Thymus (tissue), 11 donors: ENCODE results near the gene CEP126. TPM values are rescaled to one million over a fixed set of nuclear protein-coding genes. Genes with fewer than 3 reads are reported as not detected.

Experiments
- DNase-seq, 9 donors: peaks; one replicate each; pipeline ENCODE4 v3.0.0-alpha.2; 2013; ENCODE audit warnings: low spot score in 9 of 9, low read depth in 6 of 9, missing footprints in 1 of 9
- H3K27ac ChIP-seq, 2 donors: one replicate each; pipeline ENCODE4 v1.5.1; 2013; ENCODE audit warnings: control low read depth in 1 of 2, low read depth in 1 of 2, low read length in 1 of 2, mild to moderate bottlenecking in 1 of 2, moderate library complexity in 1 of 2
- H3K27me3 ChIP-seq, 2 donors: one replicate each; pipeline ENCODE4 v1.5.1; 2013; ENCODE audit warnings: low read length in 1 of 2; ENCODE audit not compliant: control insufficient read depth in 2 of 2, insufficient read depth in 1 of 2
- H3K36me3 ChIP-seq, 2 donors: one replicate each; pipeline ENCODE4 v1.5.1; 2013; ENCODE audit warnings: low read length in 1 of 2, mild to moderate bottlenecking in 1 of 2, moderate library complexity in 1 of 2; ENCODE audit not compliant: control insufficient read depth in 2 of 2, insufficient read depth in 2 of 2
- H3K4me1 ChIP-seq, 2 donors: one replicate each; pipeline ENCODE4 v1.5.1; 2013; ENCODE audit warnings: low read length in 2 of 2; ENCODE audit not compliant: control insufficient read depth in 2 of 2, insufficient read depth in 2 of 2
- H3K4me3 ChIP-seq, 2 donors: one replicate each; pipeline ENCODE4 v1.5.1; 2013; ENCODE audit warnings: low read length in 2 of 2, control low read depth in 1 of 2, mild to moderate bottlenecking in 1 of 2
- H3K9me3 ChIP-seq, 2 donors: one replicate each; pipeline ENCODE4 v1.5.1; 2013; ENCODE audit warnings: low read length in 1 of 2, mild to moderate bottlenecking in 1 of 2; ENCODE audit not compliant: control insufficient read depth in 2 of 2, insufficient read depth in 1 of 2
- WGBS: extraction: QIAGEN DNeasy Blood & Tissue Kit; methylation state at CpG from one replicate; pipeline ENCODE4 v1.1.7; 2013; 5-methylcytosine and 5-hydroxymethylcytosine counted together
- polyA plus RNA-seq: library from polyadenylated mRNA; stranded (reverse); fragments of 200-250 nt; gene quantifications from one replicate; pipeline ENCODE4 v1.2.3, GENCODE V29; 2013
- total RNA-seq: library from RNA; stranded (reverse); fragments of 120-200 nt; gene quantifications from one replicate; pipeline ENCODE4 v1.2.4, GENCODE V29; 2013
- donor health status: healthy.

Gene CEP126
- total and polyA plus RNA-seq, 2 donors: 0.42 to 6.7 TPM

- no peaks in the 10 kb centered on the region for H3K9me3 ChIP-seq
- no peaks in the 10 kb centered on the region for H3K36me3 ChIP-seq
- DNase-seq: no peak
- WGBS: 96% methylated on average over 4 of the region's 4 CpGs
- H3K27me3 ChIP-seq: no peaks in the 10 kb centered on the region
- H3K4me3 ChIP-seq: no peak overlapping the region
- H3K4me1 ChIP-seq: no peaks in the 10 kb centered on the region
- H3K27ac ChIP-seq: no peak overlapping the region
These were observed 29.2 kb upstream of the CEP126 start for GRCh38 chr11:101885631-101886030.

GRCh38 chr11:101889767-101890166 is 25.0 kb upstream of the CEP126 start:
- Histone ChIP-seq H3K36me3 (no peaks in the 10 kb centered on the region), H3K4me3 (no peak overlapping the region), H3K4me1 (no peaks in the 10 kb centered on the region), H3K9me3 (no peaks in the 10 kb centered on the region), H3K27me3 (no peaks in the 10 kb centered on the region), H3K27ac (no peak overlapping the region)
- WGBS: 93% methylated on average over 4 of the region's 4 CpGs
- no peak for DNase-seq

GRCh38 chr11:101894505-101894904 is 20.3 kb upstream of the CEP126 start:
- Histone ChIP-seq H3K4me3 (no peak overlapping the region), H3K27ac (no peak overlapping the region), H3K9me3 (no peaks in the 10 kb centered on the region), H3K27me3 (no peaks in the 10 kb centered on the region), H3K36me3 (no peaks in the 10 kb centered on the region), H3K4me1 (no peaks in the 10 kb centered on the region)
- 93% methylated on average over 1 of the region's 1 CpG for WGBS
- no peak for DNase-seq

GRCh38 chr11:101907815-101908214 is 7.0 kb upstream of the CEP126 start:
- no peak overlapping the region for H3K27ac ChIP-seq
- no peaks in the 10 kb centered on the region for H3K27me3 ChIP-seq
- H3K9me3 ChIP-seq: no peaks in the 10 kb centered on the region
- no peaks in the 10 kb centered on the region for H3K36me3 ChIP-seq
- 93% methylated on average over 1 of the region's 1 CpG for WGBS
- no peak overlapping the region for H3K4me3 ChIP-seq
- H3K4me1 ChIP-seq: no peaks in the 10 kb centered on the region
- DNase-seq: no peak

GRCh38 chr11:101909087-101909486 is 5.7 kb upstream of the CEP126 start:
- Histone ChIP-seq H3K36me3 (no peaks in the 10 kb centered on the region), H3K9me3 (no peaks in the 10 kb centered on the region), H3K27me3 (peaks cover 0 to 2% of the 10 kb centered on the region in 2 donors), H3K27ac (no peak overlapping the region), H3K4me1 (no peaks in the 10 kb centered on the region), H3K4me3 (no peak overlapping the region)
- no peak for DNase-seq
- WGBS: 96% methylated on average over 2 of the region's 2 CpGs

- no peak overlapping the region for H3K4me3 ChIP-seq
- no peak for DNase-seq
- no peaks in the 10 kb centered on the region for H3K9me3 ChIP-seq
- H3K27ac ChIP-seq: no peak overlapping the region
- no peaks in the 10 kb centered on the region for H3K36me3 ChIP-seq
- WGBS: 84% methylated on average over 3 of the region's 3 CpGs
- H3K4me1 ChIP-seq: peaks cover 6 to 8% of the 10 kb centered on the region in 2 donors
- peaks cover 0 to 2% of the 10 kb centered on the region in 2 donors for H3K27me3 ChIP-seq
These were observed 2.0 kb upstream of the CEP126 start for GRCh38 chr11:101912823-101913284.

GRCh38 chr11:101913656-101914055 is 1.2 kb upstream of the CEP126 start:
- H3K27me3 ChIP-seq: peaks cover 0 to 2% of the 10 kb centered on the region in 2 donors
- DNase-seq: no peak
- H3K27ac ChIP-seq: no peak overlapping the region
- peaks cover 6 to 8% of the 10 kb centered on the region in 2 donors for H3K4me1 ChIP-seq
- H3K4me3 ChIP-seq: no peak overlapping the region
- no peaks in the 10 kb centered on the region for H3K9me3 ChIP-seq
- H3K36me3 ChIP-seq: no peaks in the 10 kb centered on the region
- 96% methylated on average over 5 of the region's 5 CpGs for WGBS

GRCh38 chr11:101914341-101914737 is 471 bp upstream of the CEP126 start:
- H3K36me3 ChIP-seq: no peaks in the 10 kb centered on the region
- WGBS: 18% methylated on average over 6 of the region's 6 CpGs
- peak in 1 of 9 donors; percentile 4 for DNase-seq
- peak overlapping the region; percentile 12 to 59 for H3K27ac ChIP-seq
- H3K27me3 ChIP-seq: peaks cover 0 to 2% of the 10 kb centered on the region in 2 donors
- H3K9me3 ChIP-seq: no peaks in the 10 kb centered on the region
- peaks cover 6 to 8% of the 10 kb centered on the region in 2 donors for H3K4me1 ChIP-seq
- peak overlapping the region; percentile 61 to 83 for H3K4me3 ChIP-seq

GRCh38 chr11:101915791-101916291 is 1.0 kb downstream of the CEP126 start:
- no peaks in the 10 kb centered on the region for H3K36me3 ChIP-seq
- H3K27me3 ChIP-seq: peaks cover 0 to 2% of the 10 kb centered on the region in 2 donors
- H3K9me3 ChIP-seq: no peaks in the 10 kb centered on the region
- 6% methylated on average over 4 of the region's 4 CpGs for WGBS
- peak overlapping the region in 1 of 2 donors; percentile 83 for H3K4me3 ChIP-seq
- DNase-seq: peak in 1 of 9 donors; percentile 30
- H3K27ac ChIP-seq: no peak overlapping the region
- peaks cover 6 to 8% of the 10 kb centered on the region in 2 donors for H3K4me1 ChIP-seq
